ENCODE results near the gene LMTK3.

LMTK3 gene

GRCh38 chr19:48466561-48467325 is 44.9 kb downstream of the LMTK3 start:
- no peak for TF ChIP-seq EGR1 (IDR thresholded peaks at IDR 0.05)
- TF ChIP-seq ZBTB7A (IDR thresholded peaks at IDR 0.05; ENCODE audit: low read depth) = no peak
- TF ChIP-seq CREB1 (IDR thresholded peaks at IDR 0.05; ENCODE audit: low read depth) = no peak
- TF ChIP-seq TCF12 (IDR thresholded peaks at IDR 0.05; ENCODE audit: low read depth) = no peak
- TF ChIP-seq REST (IDR thresholded peaks at IDR 0.05; ENCODE audit: low read depth) = no peak
- TF ChIP-seq RAD21 (IDR thresholded peaks at IDR 0.05; ENCODE audit: low read depth) = no peak
- no peak for TF ChIP-seq CEBPB (IDR thresholded peaks at IDR 0.05)
- no peak for TF ChIP-seq TEAD4 (IDR thresholded peaks at IDR 0.05)

- TF ChIP-seq TEAD4 (IDR thresholded peaks at IDR 0.05) (no peak), CEBPB (IDR thresholded peaks at IDR 0.05) (no peak), CREB1 (IDR thresholded peaks at IDR 0.05; ENCODE audit: low read depth) (no peak), FOXM1 (IDR thresholded peaks at IDR 0.05; ENCODE audit: borderline replicate concordance, low read depth) (no peak), EGR1 (IDR thresholded peaks at IDR 0.05) (no peak), RAD21 (IDR thresholded peaks at IDR 0.05; ENCODE audit: low read depth) (no peak)
Observed at GRCh38 chr19:48465215-48465614, 46.4 kb downstream of the LMTK3 start.

- TF ChIP-seq USF1 (IDR thresholded peaks at IDR 0.05) (no peak), EP300 (IDR thresholded peaks at IDR 0.05; ENCODE audit: borderline replicate concordance) (no peak), TCF12 (IDR thresholded peaks at IDR 0.05; ENCODE audit: low read depth) (no peak), YY1 (IDR thresholded peaks at IDR 0.05; ENCODE audit: low read depth) (no peak), CEBPB (IDR thresholded peaks at IDR 0.05) (no peak), NFIC (IDR thresholded peaks at IDR 0.05) (no peak), ZBTB7A (IDR thresholded peaks at IDR 0.05; ENCODE audit: low read depth) (no peak), FOXM1 (IDR thresholded peaks at IDR 0.05; ENCODE audit: borderline replicate concordance, low read depth) (no peak), CREB1 (IDR thresholded peaks at IDR 0.05; ENCODE audit: low read depth) (no peak), RAD21 (IDR thresholded peaks at IDR 0.05; ENCODE audit: low read depth) (no peak), REST (IDR thresholded peaks at IDR 0.05; ENCODE audit: low read depth) (no peak), EGR1 (IDR thresholded peaks at IDR 0.05) (no peak), TAF1 (IDR thresholded peaks at IDR 0.05; ENCODE audit: low read depth) (no peak), TEAD4 (IDR thresholded peaks at IDR 0.05) (no peak), MAX (IDR thresholded peaks at IDR 0.05) (no peak)
Observed at GRCh38 chr19:48461982-48462655, 49.5 kb downstream of the LMTK3 start.

GRCh38 chr19:48461651-48461981 is 50.0 kb downstream of the LMTK3 start:
- TF ChIP-seq ZBTB7A (IDR thresholded peaks at IDR 0.05; ENCODE audit: low read depth) (no peak), EGR1 (IDR thresholded peaks at IDR 0.05) (no peak), FOXM1 (IDR thresholded peaks at IDR 0.05; ENCODE audit: borderline replicate concordance, low read depth) (no peak), EP300 (IDR thresholded peaks at IDR 0.05; ENCODE audit: borderline replicate concordance) (no peak), TAF1 (IDR thresholded peaks at IDR 0.05; ENCODE audit: low read depth) (no peak), CREB1 (IDR thresholded peaks at IDR 0.05; ENCODE audit: low read depth) (no peak), REST (IDR thresholded peaks at IDR 0.05; ENCODE audit: low read depth) (no peak), CEBPB (IDR thresholded peaks at IDR 0.05) (no peak), NFIC (IDR thresholded peaks at IDR 0.05) (no peak), MAX (IDR thresholded peaks at IDR 0.05) (no peak), RAD21 (IDR thresholded peaks at IDR 0.05; ENCODE audit: low read depth) (no peak), USF1 (IDR thresholded peaks at IDR 0.05) (no peak), YY1 (IDR thresholded peaks at IDR 0.05; ENCODE audit: low read depth) (no peak), TCF12 (IDR thresholded peaks at IDR 0.05; ENCODE audit: low read depth) (no peak), TEAD4 (IDR thresholded peaks at IDR 0.05) (no peak)
